ENCODE results near the gene TESPA1. TPM values are rescaled to one million over a fixed set of nuclear protein-coding genes. Genes with fewer than 3 reads are reported as not detected.
"Not testable (repeated sequence)": the region's sequence is repeated elsewhere in the genome, so short reads cannot be mapped to it uniquely, and the experiment has no call there.

Gene TESPA1
- polyA plus RNA-seq, 1 experiment, result not detected

GRCh38 chr12:54991161-54991990, 6.8 kb upstream of the TESPA1 start:
- DNase-seq (ENCODE audit: low read depth), result no peak
- POLR2A ChIA-PET, result no interaction called here
- TF ChIP-seq CTCF (IDR thresholded peaks at IDR 0.05; ENCODE audit: insufficient read depth, low read depth, low read length), result no peak
- CTCF ChIA-PET, result interaction anchor here (2.8 to 8.9 kb wide), 2 partner anchors 16 to 79 kb away, joined by 11 to 234 read pairs; no protein-coding TSS in a partner anchor
- Histone ChIP-seq H3K4me3 (ENCODE audit: low read depth, low read length) (no peak overlapping the region), H3K36me3 (ENCODE audit: control insufficient read depth, insufficient read depth, low read length) (no peaks in the 10 kb centered on the region), H3K27me3 (ENCODE audit: control insufficient read depth, insufficient read depth, low read length) (no peaks in the 10 kb centered on the region; the same call in 1 of the 2 replicates)

GRCh38 chr12:54989829-54990228, 5.3 kb upstream of the TESPA1 start:
- ChIA-PET CTCF (no interaction called here), POLR2A (no interaction called here)
- TF ChIP-seq CTCF (IDR thresholded peaks at IDR 0.05; ENCODE audit: insufficient read depth, low read depth, low read length), result no peak
- H3K36me3 ChIP-seq (ENCODE audit: control insufficient read depth, insufficient read depth, low read length), result no peaks in the 10 kb centered on the region
- H3K4me3 ChIP-seq (ENCODE audit: low read depth, low read length), result no peak overlapping the region
- no peak for DNase-seq (ENCODE audit: low read depth)
- no peaks in the 10 kb centered on the region for H3K27me3 ChIP-seq (ENCODE audit: control insufficient read depth, insufficient read depth, low read length)

GRCh38 chr12:54988402-54989054, 4.0 kb upstream of the TESPA1 start:
- no peaks in the 10 kb centered on the region for H3K36me3 ChIP-seq (ENCODE audit: control insufficient read depth, insufficient read depth, low read length)
- no peak overlapping the region for H3K4me3 ChIP-seq (ENCODE audit: low read depth, low read length)
- ChIA-PET CTCF (no interaction called here), POLR2A (no interaction called here)
- no peak for TF ChIP-seq CTCF (IDR thresholded peaks at IDR 0.05; ENCODE audit: insufficient read depth, low read depth, low read length)
- DNase-seq (ENCODE audit: low read depth), result no peak
- no peaks in the 10 kb centered on the region; the same call in 1 of the 2 replicates for H3K27me3 ChIP-seq (ENCODE audit: control insufficient read depth, insufficient read depth, low read length)

- no peak for TF ChIP-seq CTCF (IDR thresholded peaks at IDR 0.05; ENCODE audit: insufficient read depth, low read depth, low read length)
- H3K27me3 ChIP-seq (ENCODE audit: control insufficient read depth, insufficient read depth, low read length), result no peaks in the 10 kb centered on the region; the same call in 1 of the 2 replicates
- CTCF ChIA-PET, result no interaction called here
These were observed 3.2 kb upstream of the TESPA1 start for GRCh38 chr12:54987611-54988231.

GRCh38 chr12:54986773-54987172, 2.2 kb upstream of the TESPA1 start:
- POLR2A ChIA-PET; H3K36me3 ChIP-seq (ENCODE audit: control insufficient read depth, insufficient read depth, low read length); H3K27me3 ChIP-seq (ENCODE audit: control insufficient read depth, insufficient read depth, low read length); H3K4me3 ChIP-seq (ENCODE audit: low read depth, low read length); DNase-seq (ENCODE audit: low read depth): not testable (repeated sequence)
- CTCF ChIA-PET, result interaction anchor here (1.6 kb wide), 1 partner anchor 82 kb away, joined by 7 read pairs; no protein-coding TSS in a partner anchor

More at GRCh38 chr12:54987611-54988231, 3.2 kb upstream of the TESPA1 start:
- Histone ChIP-seq H3K4me3 (ENCODE audit: low read depth, low read length) (no peak overlapping the region), H3K36me3 (ENCODE audit: control insufficient read depth, insufficient read depth, low read length) (no peaks in the 10 kb centered on the region)
- no peak for DNase-seq (ENCODE audit: low read depth)
- POLR2A ChIA-PET, result no interaction called here
